ENCODE data around the gene HEPACAM.
"Not testable (repeated sequence)": the region's sequence is repeated elsewhere in the genome, so short reads cannot be mapped to it uniquely, and the experiment has no call there.

The HEPACAM gene, protein sequence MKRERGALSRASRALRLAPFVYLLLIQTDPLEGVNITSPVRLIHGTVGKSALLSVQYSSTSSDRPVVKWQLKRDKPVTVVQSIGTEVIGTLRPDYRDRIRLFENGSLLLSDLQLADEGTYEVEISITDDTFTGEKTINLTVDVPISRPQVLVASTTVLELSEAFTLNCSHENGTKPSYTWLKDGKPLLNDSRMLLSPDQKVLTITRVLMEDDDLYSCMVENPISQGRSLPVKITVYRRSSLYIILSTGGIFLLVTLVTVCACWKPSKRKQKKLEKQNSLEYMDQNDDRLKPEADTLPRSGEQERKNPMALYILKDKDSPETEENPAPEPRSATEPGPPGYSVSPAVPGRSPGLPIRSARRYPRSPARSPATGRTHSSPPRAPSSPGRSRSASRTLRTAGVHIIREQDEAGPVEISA

GRCh38 chr11:124935548-124936514 lies at the start of gene HEPACAM:
HEPACAM (minus strand) TSS chr11:124936047; CDS start chr11:124936006, 41 bp downstream.
- no peak for DNase-seq

DNA sequence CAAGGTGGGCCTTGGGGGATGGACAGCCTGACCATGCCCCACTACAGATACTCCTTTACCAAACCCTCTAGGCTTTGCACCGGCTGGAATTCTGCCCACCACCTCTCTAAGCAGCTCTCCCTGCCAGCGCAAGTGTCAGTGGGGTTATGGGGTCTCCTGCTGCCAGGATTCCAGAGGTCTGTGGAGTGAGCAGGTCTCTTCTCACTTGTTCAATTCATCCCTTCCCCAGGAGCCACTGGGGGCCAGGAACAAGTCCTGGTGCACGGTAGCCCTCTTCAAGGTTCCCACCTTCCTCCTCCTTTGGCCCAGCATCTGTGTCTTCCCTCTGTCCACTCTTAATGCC lies 48.6 kb upstream of the HEPACAM start:
- DNase-seq: no peak

GRCh38 chr11:124983674-124984511 lies 48.0 kb upstream of the HEPACAM start:
- no peak for DNase-seq

DNA sequence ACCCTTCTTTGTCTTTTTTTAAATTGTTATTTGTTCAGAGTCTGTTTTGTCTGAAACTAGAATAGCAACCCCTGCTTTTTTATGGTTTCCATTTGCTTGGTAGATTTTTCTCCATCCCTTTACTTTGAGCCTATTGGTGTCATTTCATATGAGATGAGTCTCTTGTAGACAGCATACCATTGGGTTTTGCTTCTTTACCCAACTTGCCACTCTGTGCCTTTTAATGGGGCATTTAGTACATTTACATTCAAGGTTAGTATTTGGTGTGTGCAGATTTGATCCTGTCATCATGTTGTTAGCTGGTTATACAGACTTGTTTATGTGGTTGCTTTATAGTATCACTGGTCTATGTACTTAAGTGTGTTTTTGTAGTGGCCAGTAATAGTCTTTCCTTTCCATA lies 46.2 kb upstream of the HEPACAM start:
- no peak for DNase-seq

GRCh38 chr11:124978316-124978715 lies 42.5 kb upstream of the HEPACAM start:
- DNase-seq: no peak

GRCh38 chr11:124977006-124977405 lies 41.2 kb upstream of the HEPACAM start:
- no peak for DNase-seq

- no peak for DNase-seq
Observed at GRCh38 chr11:124976531-124976930, 40.7 kb upstream of the HEPACAM start.

GRCh38 chr11:124971810-124972209 lies 36.0 kb upstream of the HEPACAM start:
- no peak for DNase-seq

DNA sequence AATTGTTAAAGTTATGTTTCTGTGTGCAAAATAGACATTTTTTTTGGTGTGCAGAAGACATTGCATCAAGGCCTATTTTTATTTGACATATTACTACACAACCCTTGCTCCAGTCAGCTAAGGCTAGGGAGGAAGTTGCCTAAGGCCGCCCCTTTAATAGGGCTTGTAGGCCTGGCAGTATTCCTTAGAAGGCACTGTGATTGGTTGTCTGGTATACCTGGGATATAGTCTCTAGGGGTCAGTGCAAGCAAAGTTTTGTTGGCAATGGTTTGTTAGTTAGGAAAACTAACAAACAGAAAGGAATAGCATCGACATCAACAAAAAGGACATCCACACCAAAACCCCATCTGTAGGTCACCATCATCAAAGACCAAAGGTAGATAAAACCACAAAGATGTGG lies 35.1 kb upstream of the HEPACAM start:
- DNase-seq: no peak

- DNase-seq: not testable (repeated sequence)
Observed at GRCh38 chr11:124968197-124968596, 32.4 kb upstream of the HEPACAM start.

DNA sequence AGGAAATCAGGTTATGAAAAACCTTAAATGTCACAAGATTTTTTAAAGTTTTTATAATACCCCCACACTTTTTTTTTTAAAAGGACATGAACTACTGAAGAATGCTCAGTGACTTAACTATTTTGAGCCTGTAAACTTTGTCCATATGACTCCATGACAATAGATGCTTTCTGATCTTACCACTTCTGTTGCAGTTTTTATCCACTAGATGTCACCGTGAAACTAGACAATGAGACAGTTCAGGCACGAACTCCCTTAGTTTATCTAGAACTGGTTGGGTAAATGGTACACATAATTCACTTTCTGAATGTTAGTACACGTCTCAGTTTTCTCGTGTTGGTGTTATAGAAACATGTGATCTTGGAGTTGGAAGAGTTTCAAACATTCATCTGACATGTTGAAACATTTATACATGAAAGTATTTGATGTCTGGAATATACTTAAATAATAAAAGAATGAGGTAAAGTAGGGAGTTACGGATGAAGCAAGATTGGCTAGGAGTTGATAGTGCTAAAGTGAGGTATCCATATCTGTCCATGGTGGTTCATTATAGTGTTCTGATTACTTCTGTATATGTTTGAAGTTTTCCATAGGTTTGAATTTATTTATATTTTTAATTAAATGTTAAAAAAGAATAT lies 26.2 kb upstream of the HEPACAM start:
- no peak for DNase-seq

DNA sequence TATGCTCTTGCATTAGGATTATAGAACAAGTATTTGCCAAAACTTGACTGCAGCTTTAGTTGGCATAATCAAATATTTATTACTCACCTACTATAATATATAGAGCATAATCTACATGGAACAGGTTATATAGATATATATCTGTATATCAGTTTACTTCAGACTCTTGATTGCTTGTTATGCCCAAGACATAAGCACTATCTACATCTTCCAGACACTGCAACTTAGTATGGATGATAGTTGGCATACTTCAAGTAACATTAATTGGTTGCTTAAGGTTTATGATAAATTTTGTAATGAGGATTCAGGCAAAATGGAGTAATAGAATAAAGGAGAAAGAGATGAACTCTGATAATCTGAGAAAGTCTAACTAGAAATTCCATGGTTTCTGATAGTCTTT lies 19.2 kb upstream of the HEPACAM start:
- DNase-seq: no peak

DNA sequence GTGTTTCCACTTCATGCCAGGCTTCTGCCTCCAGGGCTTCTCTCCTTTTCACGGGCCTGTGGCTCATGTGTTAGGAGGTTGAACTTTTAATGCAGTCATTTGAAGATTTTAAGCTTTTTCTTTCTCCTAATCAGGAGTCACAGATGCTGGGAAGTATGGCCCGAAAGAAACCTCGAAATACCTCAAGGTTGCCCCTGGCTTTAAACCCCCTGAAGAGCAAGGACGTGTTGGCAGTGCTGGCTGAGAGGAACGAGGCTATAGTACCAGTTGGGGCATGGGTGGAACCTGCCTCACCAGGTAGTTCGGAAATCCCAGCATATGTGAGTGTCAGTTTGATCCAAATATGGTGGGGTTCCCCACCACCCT lies 18.7 kb upstream of the HEPACAM start:
- no peak for DNase-seq

DNA sequence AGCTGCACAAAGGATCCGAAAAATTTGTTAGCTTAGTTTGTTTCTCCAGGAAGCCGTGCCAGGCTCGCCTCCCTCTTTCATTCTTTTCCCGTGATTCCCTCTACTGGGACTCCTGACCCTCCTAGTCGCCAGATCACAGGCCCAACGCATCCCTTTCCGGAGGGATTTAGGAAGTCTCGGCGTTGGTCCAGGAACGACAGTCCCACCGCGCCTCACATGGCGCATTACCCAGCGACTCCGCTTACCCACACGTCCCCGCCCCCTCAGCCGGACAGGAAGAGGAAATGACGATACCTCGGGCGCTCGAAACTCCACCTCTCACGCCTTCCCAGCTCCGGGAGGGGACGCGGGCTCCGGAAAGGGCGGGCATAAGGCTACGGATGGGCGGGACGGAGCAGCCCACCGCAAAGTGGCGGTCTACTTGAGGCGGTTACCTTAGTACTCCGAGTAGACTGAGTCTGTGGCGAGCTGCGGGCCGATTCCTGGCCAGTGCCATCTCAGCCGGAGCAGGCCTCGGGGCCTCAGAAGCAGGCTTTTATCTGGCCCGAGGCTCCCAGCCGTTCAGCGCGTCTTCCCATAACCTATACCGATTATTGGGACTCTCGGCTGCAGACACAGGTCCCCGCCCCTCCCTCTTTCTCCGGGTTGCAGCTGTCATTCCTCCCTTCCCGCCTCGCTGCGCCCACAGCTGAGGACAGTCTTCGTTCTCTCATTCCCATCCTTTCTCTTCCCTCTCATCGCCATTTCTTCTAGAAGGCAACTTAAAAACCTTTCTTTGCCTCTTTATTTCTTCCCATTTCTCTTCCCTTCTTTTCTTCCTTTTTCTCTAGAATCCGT lies 18.1 kb upstream of the HEPACAM start, which contains the start of gene CCDC15:
Gene CCDC15 (plus strand): TSS at position 450 of the 837 bp plus-strand sequence. CDS start 531 bp downstream, outside the sequence.
- DNase-seq: peak; percentile 95

DNA sequence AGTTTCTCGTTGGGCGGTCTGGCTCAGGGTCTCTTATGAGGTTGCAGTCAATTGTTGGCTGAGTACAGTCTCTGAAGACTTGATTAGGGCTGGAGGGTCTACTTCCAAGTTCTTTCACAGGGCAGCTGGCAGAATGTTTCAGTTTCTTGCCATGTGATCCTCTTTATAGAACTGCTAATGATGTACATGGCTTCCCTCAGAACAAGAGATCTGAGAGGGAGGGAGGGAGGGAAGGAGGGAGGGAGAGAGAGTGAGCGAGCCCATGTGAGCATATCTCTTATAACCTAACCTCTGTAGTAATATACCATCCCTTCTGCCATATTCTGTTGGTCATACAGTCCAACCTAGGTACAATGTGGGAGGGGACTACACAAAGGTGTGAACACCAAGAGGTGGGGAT lies 15.5 kb upstream of the HEPACAM start:
- no peak for DNase-seq

DNA sequence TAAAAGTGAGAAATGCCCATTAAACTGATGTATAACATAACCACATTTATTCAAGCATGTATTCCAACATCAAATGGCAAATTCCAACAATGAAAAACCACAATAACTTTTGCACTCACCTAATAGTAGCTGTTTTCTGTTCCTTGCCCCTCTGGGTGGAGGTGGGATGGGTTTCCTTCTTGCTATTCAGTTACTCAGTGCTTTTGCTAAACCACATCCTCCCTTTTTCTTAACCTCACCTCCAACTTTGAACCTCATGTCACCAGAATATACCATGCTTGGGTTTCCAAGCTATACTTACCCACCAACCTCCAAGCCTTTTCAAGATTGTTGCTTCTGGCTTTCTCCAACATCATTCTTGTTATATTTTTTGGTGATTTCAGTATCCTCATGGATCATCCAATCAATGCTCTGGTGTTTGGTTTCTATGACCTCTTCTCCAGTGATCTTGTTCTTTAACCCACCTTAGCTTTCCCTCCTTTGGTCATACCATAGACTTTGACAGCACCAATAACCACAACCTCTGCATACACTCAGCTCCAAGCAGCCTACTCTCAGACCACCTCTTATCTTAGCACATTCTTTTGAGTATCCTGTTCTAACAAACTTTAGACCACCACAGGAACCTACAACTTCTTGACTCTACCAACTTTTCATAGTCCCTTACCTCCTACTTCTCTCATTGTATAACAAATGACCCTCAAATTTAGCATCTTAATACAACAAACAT lies 14.9 kb upstream of the HEPACAM start:
- DNase-seq: no peak

GRCh38 chr11:124946735-124947141 lies 10.9 kb upstream of the HEPACAM start:
- DNase-seq: no peak

DNA sequence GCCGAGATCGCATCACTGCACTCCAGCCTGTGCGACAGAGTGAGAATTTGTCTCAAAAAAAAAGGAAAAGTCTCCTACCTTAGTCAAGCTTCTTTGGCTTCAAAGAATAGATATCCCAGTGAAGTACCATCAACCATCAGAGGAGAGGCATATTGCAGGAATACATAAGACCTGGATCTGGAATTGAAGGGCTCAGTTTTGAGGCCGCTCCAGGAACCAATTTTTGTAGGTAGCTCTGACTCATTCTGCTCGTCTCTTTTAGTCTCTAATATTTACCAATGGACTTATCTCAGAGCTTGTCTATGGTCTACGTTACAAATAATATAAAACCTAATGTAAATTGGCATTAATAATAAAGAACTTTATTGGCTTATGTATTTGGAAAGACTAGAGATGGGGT lies 10.0 kb upstream of the HEPACAM start:
- DNase-seq: no peak

DNA sequence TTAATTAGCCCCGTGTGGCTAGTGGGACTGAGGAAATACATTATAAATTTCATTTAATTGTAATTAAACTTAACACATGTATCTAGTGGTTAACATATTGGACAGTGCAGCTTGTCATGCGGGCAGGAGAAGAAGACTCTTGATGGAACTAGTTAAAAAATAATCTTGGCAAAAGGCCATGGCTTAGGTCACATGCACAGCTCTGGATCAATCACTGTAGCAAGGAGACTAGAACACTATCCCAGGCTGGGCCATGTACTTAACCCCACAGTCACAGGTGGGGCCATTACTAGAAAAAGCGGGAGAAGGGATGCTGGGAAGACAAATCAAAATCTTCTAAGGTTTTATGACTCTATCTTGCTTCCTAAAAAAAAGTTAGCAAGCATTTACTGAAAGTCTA lies 8.7 kb upstream of the HEPACAM start:
- no peak for DNase-seq

- no peak for DNase-seq
Observed at GRCh38 chr11:124943741-124944140, 7.9 kb upstream of the HEPACAM start.

GRCh38 chr11:124943254-124943616 lies 7.4 kb upstream of the HEPACAM start:
- no peak for DNase-seq
